HG03442 (cell line): Measurements from ENCODE around the gene ALK.
A peak's percentile ranks its signal among the peaks of the same experiment; 100 is the strongest.
"Not testable (repeated sequence)": the region's sequence is repeated elsewhere in the genome, so short reads cannot be mapped to it uniquely, and the experiment has no call there.

Experiments
- ATAC-seq: cut with Tn5 transposase; IDR thresholded peaks from one replicate; pipeline ENCODE4 v1.9.1; 2021; ENCODE audit warnings: mild to moderate bottlenecking, moderate library complexity; ENCODE audit not compliant: unreplicated experiment

The ALK gene

GRCh38 chr2:29761278-29761677 lies 160.1 kb downstream of the ALK start:
- no peak for ATAC-seq

- ATAC-seq = no peak
These were observed 161.4 kb downstream of the ALK start for GRCh38 chr2:29760008-29760407.

GRCh38 chr2:29759360-29759759 lies 162.0 kb downstream of the ALK start:
- ATAC-seq = no peak

GRCh38 chr2:29755829-29756228 lies 165.6 kb downstream of the ALK start:
- ATAC-seq = no peak

GRCh38 chr2:29755233-29755632 lies 166.2 kb downstream of the ALK start:
- no peak for ATAC-seq

- no peak for ATAC-seq
These were observed 167.5 kb downstream of the ALK start for GRCh38 chr2:29753671-29754444.

GRCh38 chr2:29751390-29751789 lies 170.0 kb downstream of the ALK start:
- no peak for ATAC-seq

GRCh38 chr2:29750463-29750862 lies 170.9 kb downstream of the ALK start:
- ATAC-seq = not testable (repeated sequence)

GRCh38 chr2:29749843-29750242 lies 171.5 kb downstream of the ALK start:
- no peak for ATAC-seq

- no peak for ATAC-seq
These were observed 172.3 kb downstream of the ALK start for GRCh38 chr2:29749041-29749440.

GRCh38 chr2:29747786-29748470 lies 173.5 kb downstream of the ALK start:
- ATAC-seq = no peak

- ATAC-seq = peak; percentile 73
These were observed 176.4 kb downstream of the ALK start for GRCh38 chr2:29744976-29745375.

- no peak for ATAC-seq
These were observed 177.9 kb downstream of the ALK start for GRCh38 chr2:29743516-29743915.

GRCh38 chr2:29742656-29743055 lies 178.7 kb downstream of the ALK start:
- ATAC-seq = no peak

GRCh38 chr2:29741132-29741531 lies 180.3 kb downstream of the ALK start:
- ATAC-seq = no peak

- ATAC-seq = no peak
These were observed 187.4 kb downstream of the ALK start for GRCh38 chr2:29733965-29734364.

- ATAC-seq = no peak
These were observed 188.2 kb downstream of the ALK start for GRCh38 chr2:29733213-29733612.

GRCh38 chr2:29731948-29732347 lies 189.4 kb downstream of the ALK start:
- no peak for ATAC-seq

GRCh38 chr2:29729932-29730331 lies 191.5 kb downstream of the ALK start:
- no peak for ATAC-seq

- no peak for ATAC-seq
These were observed 192.0 kb downstream of the ALK start for GRCh38 chr2:29729401-29729800.

GRCh38 chr2:29726976-29727375 lies 194.4 kb downstream of the ALK start:
- no peak for ATAC-seq

- no peak for ATAC-seq
These were observed 195.8 kb downstream of the ALK start for GRCh38 chr2:29725610-29726009.
